22Rv1 (cell line): Measurements from ENCODE around the gene MAPT.

Experiments
- CTCF ChIP-seq: fragments of 450-650 bp; IDR thresholded peaks from 2 replicates; pipeline ENCODE4 v1.5.1; 2017; ENCODE audit warnings: mild to moderate bottlenecking
- ZFX ChIP-seq: fragments of 450-650 bp; IDR thresholded peaks from 2 replicates; pipeline ENCODE4 v1.6.1; 2017; ENCODE audit warnings: antibody characterized with exemption, borderline replicate concordance

- TF ChIP-seq CTCF = no peak
- no peak for TF ChIP-seq ZFX
Measured at GRCh38 chr17:45920083-45920482, 25.7 kb downstream of the MAPT start.
